ENCODE data around the gene YARS1.

YARS1 gene

DNA sequence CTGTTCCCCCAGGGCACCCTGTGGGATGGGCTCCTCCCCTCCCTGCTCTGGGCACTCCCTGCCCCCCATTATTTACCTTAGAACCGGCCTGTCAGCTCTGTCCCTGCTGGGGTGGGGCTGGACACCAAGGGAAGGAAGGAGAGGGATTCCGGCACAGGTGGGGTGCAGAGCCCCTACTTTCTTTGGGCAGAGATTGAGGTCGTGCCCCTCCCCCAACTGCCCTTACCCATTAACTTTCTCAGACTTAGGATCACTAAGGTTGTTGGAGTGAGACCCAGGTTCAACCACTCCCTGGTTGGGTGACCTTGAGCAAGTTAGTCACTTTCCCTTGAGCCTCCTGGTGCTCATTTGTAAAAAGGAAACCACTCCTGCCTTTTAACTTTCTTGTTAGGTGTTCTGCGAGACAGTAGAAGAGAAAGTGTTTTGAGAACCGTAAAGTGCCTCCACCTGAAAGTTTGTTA, 57.6 kb downstream of the YARS1 start:
- TF ChIP-seq, protein P1, sequence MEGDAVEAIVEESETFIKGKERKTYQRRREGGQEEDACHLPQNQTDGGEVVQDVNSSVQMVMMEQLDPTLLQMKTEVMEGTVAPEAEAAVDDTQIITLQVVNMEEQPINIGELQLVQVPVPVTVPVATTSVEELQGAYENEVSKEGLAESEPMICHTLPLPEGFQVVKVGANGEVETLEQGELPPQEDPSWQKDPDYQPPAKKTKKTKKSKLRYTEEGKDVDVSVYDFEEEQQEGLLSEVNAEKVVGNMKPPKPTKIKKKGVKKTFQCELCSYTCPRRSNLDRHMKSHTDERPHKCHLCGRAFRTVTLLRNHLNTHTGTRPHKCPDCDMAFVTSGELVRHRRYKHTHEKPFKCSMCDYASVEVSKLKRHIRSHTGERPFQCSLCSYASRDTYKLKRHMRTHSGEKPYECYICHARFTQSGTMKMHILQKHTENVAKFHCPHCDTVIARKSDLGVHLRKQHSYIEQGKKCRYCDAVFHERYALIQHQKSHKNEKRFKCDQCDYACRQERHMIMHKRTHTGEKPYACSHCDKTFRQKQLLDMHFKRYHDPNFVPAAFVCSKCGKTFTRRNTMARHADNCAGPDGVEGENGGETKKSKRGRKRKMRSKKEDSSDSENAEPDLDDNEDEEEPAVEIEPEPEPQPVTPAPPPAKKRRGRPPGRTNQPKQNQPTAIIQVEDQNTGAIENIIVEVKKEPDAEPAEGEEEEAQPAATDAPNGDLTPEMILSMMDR (IDR thresholded peaks at IDR 0.05; ENCODE audit: control insufficient read depth, insufficient read depth, low read depth, low read length, missing control alignments) = no peak
- no peak overlapping the region for H3K4me3 ChIP-seq (ENCODE audit: control insufficient read depth, low read depth, low read length)
- DNase-seq (ENCODE audit: low read depth) = no peak

DNA sequence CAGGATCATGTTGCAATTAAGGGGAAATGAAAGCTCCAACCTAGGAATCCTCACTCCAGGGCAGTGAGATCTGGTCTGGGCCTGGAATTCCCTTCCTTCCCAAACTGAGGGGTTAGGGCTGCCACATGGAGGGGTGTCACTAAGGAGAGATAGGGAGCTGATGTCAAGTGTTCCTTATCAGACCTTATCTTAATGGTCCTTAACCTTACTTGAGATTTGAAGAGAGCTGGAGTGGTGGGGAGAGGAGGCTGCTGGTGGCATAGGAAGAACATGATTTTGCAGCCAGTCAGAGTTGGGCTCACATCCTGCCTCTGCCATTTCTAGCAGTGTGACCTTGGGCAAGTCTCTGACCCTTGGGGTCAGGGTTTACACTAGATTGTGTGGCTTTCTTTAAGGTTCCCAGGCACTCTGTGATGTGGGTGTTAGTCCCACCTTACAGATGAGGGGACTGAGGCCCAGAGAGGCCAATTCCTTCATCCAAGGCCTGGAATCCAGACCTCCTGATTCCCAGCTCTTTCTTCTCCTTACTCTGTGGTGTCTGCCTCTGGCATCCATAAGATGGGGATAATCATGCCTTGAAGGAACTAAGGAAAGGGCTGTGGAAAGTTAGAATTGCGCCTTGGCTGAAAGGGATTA, 58.2 kb downstream of the YARS1 start:
- no peak for DNase-seq (ENCODE audit: low read depth)
- H3K4me3 ChIP-seq (ENCODE audit: control insufficient read depth, low read depth, low read length) = no peak overlapping the region

DNA sequence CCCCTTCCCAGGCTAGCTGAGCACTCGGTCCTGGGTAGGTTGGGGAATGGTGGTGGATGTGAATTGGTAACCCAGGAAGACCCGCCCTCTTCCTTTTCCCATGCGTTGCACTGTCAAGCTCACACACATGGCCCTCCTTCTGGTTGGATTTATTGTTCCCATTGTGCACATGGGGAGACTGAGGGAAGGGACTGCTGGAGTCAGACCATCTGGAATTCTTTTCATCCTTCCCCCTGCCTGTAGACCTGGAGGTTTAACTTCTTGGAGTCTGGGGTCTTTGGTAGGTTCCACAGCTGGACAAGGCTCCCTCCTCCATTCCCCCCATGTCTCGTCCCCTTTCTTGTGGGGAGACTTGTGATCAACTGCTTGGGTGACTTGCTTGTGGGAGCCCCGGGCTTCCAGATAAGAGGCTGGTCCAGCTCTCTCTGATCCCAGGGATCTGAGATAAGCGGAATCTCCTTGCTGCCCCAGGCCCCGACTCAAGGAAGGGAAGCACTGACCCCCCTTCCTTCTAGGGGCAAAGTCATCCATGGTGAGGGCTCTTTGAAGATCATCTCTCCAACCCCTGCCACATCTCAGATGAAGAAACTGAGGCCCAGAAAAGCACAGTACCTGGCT, 58.9 kb downstream of the YARS1 start:
- TF ChIP-seq, protein P1 (IDR thresholded peaks at IDR 0.05; ENCODE audit: control insufficient read depth, insufficient read depth, low read depth, low read length, missing control alignments) = no peak
- no peak for DNase-seq (ENCODE audit: low read depth)
- no peak overlapping the region for H3K4me3 ChIP-seq (ENCODE audit: control insufficient read depth, low read depth, low read length)

More for the DNA sequence above, 58.2 kb downstream of the YARS1 start:
- TF ChIP-seq, protein P1 (IDR thresholded peaks at IDR 0.05; ENCODE audit: control insufficient read depth, insufficient read depth, low read depth, low read length, missing control alignments) = no peak

DNA sequence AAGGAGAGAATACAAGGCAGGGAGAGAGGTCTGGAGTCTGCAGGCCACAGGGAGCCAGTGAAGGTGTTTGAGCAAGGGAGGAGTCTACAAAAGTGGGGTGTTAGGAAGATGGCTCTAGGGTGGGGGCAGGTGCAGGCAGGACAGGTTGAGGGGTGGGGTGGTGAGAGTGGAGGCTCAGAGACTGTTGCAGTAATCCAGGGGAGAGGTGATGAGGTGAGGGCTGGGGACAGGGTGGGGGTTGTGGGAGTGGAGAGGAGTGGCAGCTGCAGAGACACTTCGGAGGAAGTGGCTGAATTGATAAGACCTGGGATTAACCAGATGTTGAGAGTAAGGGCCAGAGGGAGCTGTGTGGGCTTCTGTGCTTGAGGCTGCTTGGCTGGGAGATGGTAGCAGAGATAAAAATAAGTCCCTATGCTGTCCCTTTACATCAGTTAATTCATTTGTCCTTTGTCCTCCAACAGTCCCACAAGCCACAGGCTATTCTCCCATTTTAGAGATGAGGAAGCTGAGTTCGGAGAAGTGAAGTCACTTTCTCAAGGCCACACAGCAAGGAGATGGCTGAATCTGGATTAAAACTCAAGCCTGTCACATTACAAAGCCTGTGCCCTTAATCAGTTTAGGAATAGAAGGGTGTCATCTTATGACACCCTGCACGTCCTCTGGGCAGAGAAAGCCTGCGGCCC, 59.8 kb downstream of the YARS1 start:
- TF ChIP-seq, protein P1 (IDR thresholded peaks at IDR 0.05; ENCODE audit: control insufficient read depth, insufficient read depth, low read depth, low read length, missing control alignments) = no peak
- no peak overlapping the region for H3K4me3 ChIP-seq (ENCODE audit: control insufficient read depth, low read depth, low read length)
- no peak for DNase-seq (ENCODE audit: low read depth)

DNA sequence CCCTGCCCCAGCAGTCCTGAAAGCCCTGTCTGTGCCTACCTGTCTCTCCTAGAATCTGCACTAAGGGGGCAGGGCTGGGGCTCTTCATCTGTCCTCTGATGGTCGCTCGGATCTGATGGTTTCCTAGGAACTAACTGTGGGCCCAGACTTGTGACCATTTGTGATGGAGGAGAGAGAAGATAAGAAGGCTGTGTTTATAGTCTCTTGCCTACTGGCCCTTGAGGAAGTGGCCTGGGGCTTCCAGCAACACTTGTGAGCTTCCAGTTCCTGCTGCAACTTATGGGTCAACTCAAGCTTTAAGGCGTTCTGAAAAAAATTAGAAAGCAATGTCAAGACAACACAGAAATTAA, 61.4 kb downstream of the YARS1 start:
- no peak overlapping the region for H3K4me3 ChIP-seq (ENCODE audit: control insufficient read depth, low read depth, low read length)

DNA sequence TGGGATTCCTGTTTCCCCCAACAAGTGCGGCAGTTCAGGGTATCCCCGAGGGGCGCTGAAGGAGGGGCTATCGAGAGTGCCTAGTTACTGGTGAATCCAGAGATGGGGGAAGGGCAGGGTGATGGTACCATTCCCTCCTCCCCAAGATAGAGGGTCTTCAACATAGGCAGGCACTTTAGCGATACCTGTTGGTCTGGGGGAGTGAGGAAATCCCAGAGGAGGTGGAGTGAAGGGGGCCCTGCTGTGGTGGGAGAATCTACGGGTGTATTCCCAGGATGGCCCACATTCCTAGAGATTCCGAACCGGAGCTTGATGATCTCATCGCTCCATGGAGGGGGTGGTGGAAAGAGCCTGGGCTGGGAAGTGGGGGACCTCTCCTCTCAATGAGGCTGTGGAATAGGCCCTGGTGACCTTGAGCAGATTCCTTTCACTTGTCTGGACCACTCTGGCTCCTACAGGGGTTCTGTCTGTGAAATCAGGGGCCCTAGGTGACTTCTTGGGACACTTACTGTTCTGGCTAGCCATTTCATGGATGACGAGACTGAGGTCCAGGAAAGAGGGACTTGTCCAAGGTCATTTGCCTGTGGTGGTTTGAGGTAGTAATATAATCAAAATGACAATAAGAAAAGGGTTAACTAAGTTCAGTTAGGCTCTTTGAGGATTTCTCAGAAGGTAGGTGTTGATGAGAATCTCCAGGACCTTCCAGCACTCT, 61.9 kb downstream of the YARS1 start:
- TF ChIP-seq, protein P1 (IDR thresholded peaks at IDR 0.05; ENCODE audit: control insufficient read depth, insufficient read depth, low read depth, low read length, missing control alignments) = no peak
- no peak overlapping the region for H3K4me3 ChIP-seq (ENCODE audit: control insufficient read depth, low read depth, low read length)
- no peak for DNase-seq (ENCODE audit: low read depth)

More for the DNA sequence above, 61.4 kb downstream of the YARS1 start:
- DNase-seq (ENCODE audit: low read depth) = no peak
- TF ChIP-seq, protein P1 (IDR thresholded peaks at IDR 0.05; ENCODE audit: control insufficient read depth, insufficient read depth, low read depth, low read length, missing control alignments) = no peak
